ENCODE results near the gene DCANP1. TPM values are rescaled to one million over a fixed set of nuclear protein-coding genes. Genes with fewer than 3 reads are reported as not detected.

DCANP1 gene
- total and polyA plus RNA-seq, 2 experiments from 2014 or later = not detected

DNA sequence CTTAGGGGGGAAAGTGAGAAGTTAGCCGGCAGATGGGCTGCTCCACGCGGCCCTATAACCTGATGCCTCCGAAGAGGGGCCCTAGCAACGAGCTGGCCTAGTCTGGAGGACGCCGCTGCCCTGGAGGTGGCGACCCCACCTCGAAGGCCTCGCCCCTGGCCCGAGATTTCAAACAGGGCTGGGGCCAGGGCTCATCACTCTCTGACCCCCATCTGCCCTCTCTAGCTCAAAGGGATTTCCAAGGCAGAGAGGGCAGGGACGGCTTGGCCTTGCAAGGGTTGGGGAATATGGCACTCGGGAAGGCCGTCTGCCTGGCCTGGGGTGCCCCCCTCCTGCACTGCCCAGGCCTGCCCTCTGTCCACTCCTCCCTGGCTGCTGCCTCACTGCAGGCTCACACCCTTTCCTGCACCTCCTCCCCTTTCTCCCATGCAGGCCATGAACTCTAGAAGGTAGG is 30.5 kb upstream of the DCANP1 start:
- H3K4me3 ChIP-seq = no peak overlapping the region
- no peak overlapping the region for H2AFZ ChIP-seq
- H3K36me3 ChIP-seq (replicated peaks; ENCODE audit: insufficient read depth, low read depth) = no peaks in the 10 kb centered on the region
- no peaks in the 10 kb centered on the region for H3K9me3 ChIP-seq (ENCODE audit: low read depth)
- H3K27ac ChIP-seq = no peak overlapping the region
- no peaks in the 10 kb centered on the region for H3K79me2 ChIP-seq
- 51% methylated on average over 13 of the region's 14 CpGs for WGBS (ENCODE audit: low lambda C conversion rate, missing lambda C conversion rate)
- H3K27me3 ChIP-seq = peaks cover 59% of the 10 kb centered on the region
- no peak for DNase-seq (ENCODE audit: low spot score)
- H3K4me1 ChIP-seq (ENCODE audit: insufficient read depth) = peaks cover 4% of the 10 kb centered on the region
- no peaks in the 10 kb centered on the region for H3K9me2 ChIP-seq (replicated peaks; ENCODE audit: insufficient read depth)
- H4K20me1 ChIP-seq (ENCODE audit: insufficient read depth, poor library complexity, severe bottlenecking) = no peaks in the 10 kb centered on the region
- TF ChIP-seq, protein P1, sequence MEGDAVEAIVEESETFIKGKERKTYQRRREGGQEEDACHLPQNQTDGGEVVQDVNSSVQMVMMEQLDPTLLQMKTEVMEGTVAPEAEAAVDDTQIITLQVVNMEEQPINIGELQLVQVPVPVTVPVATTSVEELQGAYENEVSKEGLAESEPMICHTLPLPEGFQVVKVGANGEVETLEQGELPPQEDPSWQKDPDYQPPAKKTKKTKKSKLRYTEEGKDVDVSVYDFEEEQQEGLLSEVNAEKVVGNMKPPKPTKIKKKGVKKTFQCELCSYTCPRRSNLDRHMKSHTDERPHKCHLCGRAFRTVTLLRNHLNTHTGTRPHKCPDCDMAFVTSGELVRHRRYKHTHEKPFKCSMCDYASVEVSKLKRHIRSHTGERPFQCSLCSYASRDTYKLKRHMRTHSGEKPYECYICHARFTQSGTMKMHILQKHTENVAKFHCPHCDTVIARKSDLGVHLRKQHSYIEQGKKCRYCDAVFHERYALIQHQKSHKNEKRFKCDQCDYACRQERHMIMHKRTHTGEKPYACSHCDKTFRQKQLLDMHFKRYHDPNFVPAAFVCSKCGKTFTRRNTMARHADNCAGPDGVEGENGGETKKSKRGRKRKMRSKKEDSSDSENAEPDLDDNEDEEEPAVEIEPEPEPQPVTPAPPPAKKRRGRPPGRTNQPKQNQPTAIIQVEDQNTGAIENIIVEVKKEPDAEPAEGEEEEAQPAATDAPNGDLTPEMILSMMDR (IDR thresholded peaks at IDR 0.05; ENCODE audit: poor library complexity) = no peak
- TF ChIP-seq EZH2phosphoT487 (IDR thresholded peaks at IDR 0.05; ENCODE audit: low read depth, severe bottlenecking, unreplicated experiment) (no peak), EZH2 (IDR thresholded peaks at IDR 0.05; ENCODE audit: borderline replicate concordance) (no peak)
- H3K4me2 ChIP-seq = no peak overlapping the region

DNA sequence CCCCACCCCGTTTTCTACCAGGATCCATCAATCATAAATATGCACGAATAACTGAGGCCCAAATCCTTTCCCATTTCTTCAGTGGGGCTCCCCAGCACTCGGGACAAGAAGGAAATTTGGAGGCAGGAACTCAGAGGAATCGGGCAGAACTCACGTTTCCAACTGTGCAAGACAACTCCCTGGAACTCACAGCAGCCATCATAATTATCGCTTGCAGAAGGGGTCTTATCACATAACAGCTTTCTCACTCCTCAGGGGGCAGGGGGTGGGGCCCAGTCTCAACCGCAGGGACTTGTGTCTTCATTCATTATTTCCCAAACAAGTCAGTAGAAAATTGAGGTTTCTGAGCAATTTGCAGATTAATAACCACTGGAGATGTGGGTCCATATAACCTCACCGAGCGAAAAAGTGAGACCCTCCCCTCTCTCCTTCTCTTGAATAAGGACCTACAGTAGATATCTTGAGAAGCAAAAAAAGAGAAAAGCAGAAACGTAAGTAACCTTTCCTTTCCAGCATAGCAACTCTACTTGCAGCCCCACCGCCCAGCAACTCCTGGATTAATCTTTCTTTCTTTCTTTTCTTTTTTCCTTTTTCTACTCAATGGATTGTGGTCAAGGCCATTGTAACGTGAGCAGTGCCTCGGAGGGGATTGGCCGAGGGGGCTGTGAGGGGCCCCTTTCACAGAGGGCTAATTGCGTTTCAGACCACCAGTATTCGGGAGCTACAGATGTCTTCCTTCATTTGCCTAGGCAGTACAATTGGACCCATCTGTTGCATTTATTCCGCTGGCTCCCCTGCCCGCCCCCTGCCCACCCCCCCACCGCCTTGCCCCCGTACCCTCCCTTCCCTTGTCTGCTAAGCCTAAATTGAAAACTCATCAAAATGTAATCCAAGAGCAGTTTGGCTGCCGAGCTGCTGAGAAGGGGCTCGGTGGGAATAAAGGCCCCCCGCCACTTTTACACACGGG is 29.8 kb upstream of the DCANP1 start:
- Histone ChIP-seq H3K9me3 (ENCODE audit: low read depth) (no peaks in the 10 kb centered on the region), H3K4me1 (ENCODE audit: insufficient read depth) (peaks cover 4% of the 10 kb centered on the region), H3K79me2 (no peaks in the 10 kb centered on the region), H2AFZ (no peak overlapping the region), H3K4me3 (no peak overlapping the region), H3K9me2 (replicated peaks; ENCODE audit: insufficient read depth) (no peaks in the 10 kb centered on the region), H3K36me3 (replicated peaks; ENCODE audit: insufficient read depth, low read depth) (no peaks in the 10 kb centered on the region), H3K27ac (no peak overlapping the region), H3K4me2 (no peak overlapping the region), H3K27me3 (peaks cover 66% of the 10 kb centered on the region), H4K20me1 (ENCODE audit: insufficient read depth, poor library complexity, severe bottlenecking) (no peaks in the 10 kb centered on the region)
- WGBS (ENCODE audit: low lambda C conversion rate, missing lambda C conversion rate) = 39% methylated on average over 22 of the region's 24 CpGs
- DNase-seq (ENCODE audit: low spot score) = no peak
- TF ChIP-seq EZH2 (IDR thresholded peaks at IDR 0.05; ENCODE audit: borderline replicate concordance) (no peak), EZH2phosphoT487 (IDR thresholded peaks at IDR 0.05; ENCODE audit: low read depth, severe bottlenecking, unreplicated experiment) (no peak)
- TF ChIP-seq, protein P1 (IDR thresholded peaks at IDR 0.05; ENCODE audit: poor library complexity) = no peak

DNA sequence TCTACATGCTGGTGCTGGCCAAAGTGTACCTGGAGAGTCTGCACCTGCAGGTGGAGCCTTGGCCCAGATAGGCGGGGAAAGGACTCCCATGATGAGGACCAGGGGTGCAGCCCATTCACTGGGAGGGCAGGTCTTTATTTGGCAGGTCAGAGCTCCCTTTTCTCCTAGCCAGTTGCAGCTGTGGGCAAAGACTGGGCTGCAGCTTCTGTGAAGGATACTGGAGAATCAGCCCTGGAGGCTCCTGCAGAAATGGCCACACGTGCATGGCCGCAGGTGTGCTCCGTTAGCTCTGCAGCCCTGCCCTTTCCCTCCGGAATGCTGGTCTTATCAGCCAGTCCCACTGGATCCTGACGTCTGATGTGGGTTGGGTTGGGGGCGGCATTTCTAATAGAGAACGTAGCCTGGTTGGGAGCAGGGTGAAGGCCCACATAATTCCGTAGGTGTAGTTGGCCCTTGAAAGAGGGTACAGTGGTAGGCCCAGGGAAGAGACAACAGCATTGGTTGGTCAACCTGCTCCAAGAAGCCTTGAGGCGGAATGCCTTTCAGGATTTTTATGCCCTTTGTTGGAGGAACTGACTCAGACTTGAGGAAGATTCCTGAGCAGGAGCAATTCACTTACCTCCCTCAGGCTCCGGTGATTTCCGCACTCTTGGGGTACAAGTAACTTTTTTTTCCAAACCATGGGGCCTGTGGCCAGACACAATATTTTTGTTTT is 27.0 kb upstream of the DCANP1 start:
- no peak overlapping the region for H3K4me2 ChIP-seq
- H2AFZ ChIP-seq = no peak overlapping the region
- H3K9me2 ChIP-seq (replicated peaks; ENCODE audit: insufficient read depth) = no peaks in the 10 kb centered on the region
- no peaks in the 10 kb centered on the region for H4K20me1 ChIP-seq (ENCODE audit: insufficient read depth, poor library complexity, severe bottlenecking)
- DNase-seq (ENCODE audit: low spot score) = no peak
- no peak overlapping the region for H3K4me3 ChIP-seq
- no peaks in the 10 kb centered on the region for H3K36me3 ChIP-seq (replicated peaks; ENCODE audit: insufficient read depth, low read depth)
- peaks cover 83% of the 10 kb centered on the region for H3K27me3 ChIP-seq
- no peaks in the 10 kb centered on the region for H3K9me3 ChIP-seq (ENCODE audit: low read depth)
- TF ChIP-seq, protein P1 (IDR thresholded peaks at IDR 0.05; ENCODE audit: poor library complexity) = no peak
- TF ChIP-seq EZH2 (IDR thresholded peaks at IDR 0.05; ENCODE audit: borderline replicate concordance) (no peak), EZH2phosphoT487 (IDR thresholded peaks at IDR 0.05; ENCODE audit: low read depth, severe bottlenecking, unreplicated experiment) (no peak)
- WGBS (ENCODE audit: low lambda C conversion rate, missing lambda C conversion rate) = 78% methylated on average over 12 of the region's 12 CpGs
- H3K79me2 ChIP-seq = no peaks in the 10 kb centered on the region
- peaks cover 4% of the 10 kb centered on the region for H3K4me1 ChIP-seq (ENCODE audit: insufficient read depth)
- no peak overlapping the region for H3K27ac ChIP-seq
